Adrenal gland (tissue), 5 donors: ENCODE results near the gene TMEM61.

Experiments used
- POLR2A ChIP-seq, 2 donors: fragments of 450-650 bp; IDR thresholded peaks; one replicate each; pipeline ENCODE4 v1.6.1; 2017; ENCODE audit warnings: antibody characterized with exemption in 2 of 2, mild to moderate bottlenecking in 2 of 2, moderate library complexity in 1 of 2
- TF ChIP-seq, protein P1 (sequence below), 6 experiments: fragments of 450-650 bp in 4 of 6; fragments of 200-600 bp in 2 of 6; sonication (generic) in 1 of 6; IDR thresholded peaks; 1 replicate in 5 of 6; 2 replicates in 1 of 6; pipeline versions ENCODE4 v1.5.1 to v1.8.0; 2016 to 2021; ENCODE audit warnings: antibody characterized with exemption in 6 of 6, mild to moderate bottlenecking in 2 of 6, moderate library complexity in 1 of 6
- donor health status: DM: no; HTN: no; CAD: no.

DNA sequence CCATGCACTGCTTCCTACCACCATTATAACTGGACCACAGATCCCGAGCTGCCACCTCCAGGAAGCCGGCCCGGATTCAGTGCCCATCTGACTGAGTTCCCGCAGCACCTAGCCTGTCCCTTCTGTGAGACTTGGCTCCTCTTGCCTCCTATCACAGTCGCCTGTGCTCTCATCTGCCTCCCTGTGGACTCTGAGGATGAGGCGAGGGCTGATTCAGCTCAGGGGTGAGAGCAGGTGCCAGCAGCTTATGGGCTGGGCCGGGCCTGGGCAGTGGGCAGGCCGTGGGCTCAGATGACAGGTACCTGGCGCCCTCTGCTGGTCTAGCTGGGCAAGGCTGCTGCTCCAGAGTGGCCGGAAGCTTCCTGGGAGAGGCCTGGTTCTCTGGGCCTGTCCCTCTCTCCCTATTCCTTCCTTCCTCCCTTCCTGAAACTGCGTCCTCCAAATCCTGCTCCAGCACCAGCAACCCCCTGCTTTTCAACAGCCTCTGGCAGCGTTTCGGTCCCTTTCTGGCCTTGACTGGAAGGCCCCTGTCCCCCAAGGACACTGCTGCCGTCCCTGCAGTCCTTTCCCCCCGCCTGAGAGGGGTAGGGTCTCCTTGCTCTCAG lies 41.6 kb downstream of the TMEM61 start:
- TF ChIP-seq, protein P1, sequence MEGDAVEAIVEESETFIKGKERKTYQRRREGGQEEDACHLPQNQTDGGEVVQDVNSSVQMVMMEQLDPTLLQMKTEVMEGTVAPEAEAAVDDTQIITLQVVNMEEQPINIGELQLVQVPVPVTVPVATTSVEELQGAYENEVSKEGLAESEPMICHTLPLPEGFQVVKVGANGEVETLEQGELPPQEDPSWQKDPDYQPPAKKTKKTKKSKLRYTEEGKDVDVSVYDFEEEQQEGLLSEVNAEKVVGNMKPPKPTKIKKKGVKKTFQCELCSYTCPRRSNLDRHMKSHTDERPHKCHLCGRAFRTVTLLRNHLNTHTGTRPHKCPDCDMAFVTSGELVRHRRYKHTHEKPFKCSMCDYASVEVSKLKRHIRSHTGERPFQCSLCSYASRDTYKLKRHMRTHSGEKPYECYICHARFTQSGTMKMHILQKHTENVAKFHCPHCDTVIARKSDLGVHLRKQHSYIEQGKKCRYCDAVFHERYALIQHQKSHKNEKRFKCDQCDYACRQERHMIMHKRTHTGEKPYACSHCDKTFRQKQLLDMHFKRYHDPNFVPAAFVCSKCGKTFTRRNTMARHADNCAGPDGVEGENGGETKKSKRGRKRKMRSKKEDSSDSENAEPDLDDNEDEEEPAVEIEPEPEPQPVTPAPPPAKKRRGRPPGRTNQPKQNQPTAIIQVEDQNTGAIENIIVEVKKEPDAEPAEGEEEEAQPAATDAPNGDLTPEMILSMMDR (IDR thresholded peaks at IDR 0.05), result peak; percentile 79 to 96 (median 92)
- peak in 1 of 2 donors; percentile 34 for TF ChIP-seq POLR2A (IDR thresholded peaks at IDR 0.05)
